HuH-7 (cell line): Measurements from ENCODE around the gene CAPN1.
A peak's percentile ranks its signal among the peaks of the same experiment; 100 is the strongest.

Experiments
- DNase-seq: peaks from one replicate; pipeline ENCODE4 v3.0.0; 2011; ENCODE audit warnings: low spot score

Gene CAPN1

GRCh38 chr11:65194564-65194963 lies 12.8 kb downstream of the CAPN1 start:
- DNase-seq: no peak

- DNase-seq: no peak
Measured at GRCh38 chr11:65204143-65204542, 22.4 kb downstream of the CAPN1 start.

- DNase-seq: peak; percentile 86
Measured at GRCh38 chr11:65204646-65205601, 23.2 kb downstream of the CAPN1 start.

GRCh38 chr11:65205602-65205967 lies 23.9 kb downstream of the CAPN1 start:
- no peak for DNase-seq

- no peak for DNase-seq
Measured at GRCh38 chr11:65206441-65206841, 24.7 kb downstream of the CAPN1 start.

GRCh38 chr11:65206901-65207300 lies 25.2 kb downstream of the CAPN1 start:
- no peak for DNase-seq

GRCh38 chr11:65207918-65208784 lies 26.4 kb downstream of the CAPN1 start:
- DNase-seq: no peak

- no peak for DNase-seq
Measured at GRCh38 chr11:65208785-65209710, 27.3 kb downstream of the CAPN1 start.

- DNase-seq: no peak
Measured at GRCh38 chr11:65209711-65210360, 28.1 kb downstream of the CAPN1 start.

- no peak for DNase-seq
Measured at GRCh38 chr11:65210361-65210731, 28.6 kb downstream of the CAPN1 start.

- DNase-seq: no peak
Measured at GRCh38 chr11:65210748-65211147, 29.0 kb downstream of the CAPN1 start.

- no peak for DNase-seq
Measured at GRCh38 chr11:65211293-65212105, 29.8 kb downstream of the CAPN1 start.

- DNase-seq: no peak
Measured at GRCh38 chr11:65212226-65212801, 30.6 kb downstream of the CAPN1 start.

- no peak for DNase-seq
Measured at GRCh38 chr11:65213322-65214211, 31.8 kb downstream of the CAPN1 start.

- DNase-seq: no peak
Measured at GRCh38 chr11:65214212-65214845, 32.6 kb downstream of the CAPN1 start.

- no peak for DNase-seq
Measured at GRCh38 chr11:65215441-65216076, 33.8 kb downstream of the CAPN1 start.

- DNase-seq: no peak
Measured at GRCh38 chr11:65216830-65217229, 35.1 kb downstream of the CAPN1 start.
